C4-2B (cell line): ENCODE data around the gene LRRC27.

ENCODE experiments used
- CTCF ChIP-seq: fragments of 450-650 bp; conservative IDR thresholded peaks from 2 replicates; pipeline ENCODE4 v1.5.1; 2017; ENCODE audit warnings: mild to moderate bottlenecking
- ZFX ChIP-seq: fragments of 450-650 bp; IDR thresholded peaks from 2 replicates; pipeline ENCODE4 v1.6.1; 2017

- TF ChIP-seq CTCF (no peak), ZFX (no peak)
These were observed 1.4 kb downstream of the LRRC27 start for GRCh38 chr10:132333386-132333785.
